Kidney tubule cell (primary cell): Measurements from ENCODE around the gene ANO7.

Experiments used
- DNase-seq: peaks from one replicate; pipeline ENCODE4 v3.0.0-alpha.2; 2018; ENCODE audit warnings: low spot score

Gene ANO7

DNA sequence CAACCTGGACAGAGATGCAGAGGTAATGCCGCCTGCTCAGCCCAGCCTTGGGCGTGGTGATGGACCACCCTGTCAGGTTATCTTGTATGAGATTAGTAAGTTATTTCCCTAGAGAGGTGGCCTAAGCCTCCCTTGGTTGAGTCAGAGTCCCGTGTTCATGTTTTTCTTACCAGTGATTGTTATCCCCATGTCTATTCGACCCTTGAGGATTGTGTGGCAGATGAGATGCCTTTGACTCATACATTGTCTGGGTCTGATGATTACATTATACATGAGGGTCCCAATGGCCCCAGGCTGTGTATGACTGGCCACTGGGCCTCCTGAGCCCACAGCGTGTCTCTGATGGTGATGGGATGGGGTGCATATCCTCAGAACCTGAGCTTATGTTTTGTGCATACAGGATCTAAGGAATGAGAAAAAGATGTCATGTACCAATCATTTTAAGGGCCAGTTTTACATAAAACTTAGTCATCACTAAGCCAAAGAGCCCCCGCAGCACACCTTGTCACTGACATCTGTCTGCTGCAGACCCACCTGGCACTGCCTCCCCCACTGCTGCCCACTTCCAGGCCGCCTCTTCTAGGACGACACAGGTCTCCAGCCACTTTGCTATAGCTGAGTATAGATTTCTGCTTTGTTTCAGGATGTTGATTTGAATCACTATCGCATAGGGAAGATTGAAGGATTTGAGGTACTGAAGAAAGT lies 30.5 kb upstream of the ANO7 start:
- DNase-seq = peak; percentile 23

DNA sequence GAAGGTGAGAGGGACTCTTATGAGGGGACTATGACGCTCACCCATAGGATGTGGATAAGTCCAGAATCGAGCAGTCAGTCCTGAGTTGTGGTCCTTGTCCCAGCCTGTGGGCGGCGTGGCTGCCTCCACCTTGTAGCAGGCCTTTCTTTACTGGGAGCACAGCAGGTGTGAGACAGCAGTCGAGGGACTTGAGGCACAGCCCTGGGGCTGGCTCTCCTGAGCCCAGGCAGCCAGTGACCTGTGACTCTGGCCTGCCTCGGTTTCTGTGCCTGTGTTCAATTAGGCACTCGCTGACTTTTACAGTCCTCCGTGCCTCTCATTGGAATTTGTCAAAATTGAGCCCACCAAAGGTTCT lies 30.0 kb upstream of the ANO7 start:
- no peak for DNase-seq

DNA sequence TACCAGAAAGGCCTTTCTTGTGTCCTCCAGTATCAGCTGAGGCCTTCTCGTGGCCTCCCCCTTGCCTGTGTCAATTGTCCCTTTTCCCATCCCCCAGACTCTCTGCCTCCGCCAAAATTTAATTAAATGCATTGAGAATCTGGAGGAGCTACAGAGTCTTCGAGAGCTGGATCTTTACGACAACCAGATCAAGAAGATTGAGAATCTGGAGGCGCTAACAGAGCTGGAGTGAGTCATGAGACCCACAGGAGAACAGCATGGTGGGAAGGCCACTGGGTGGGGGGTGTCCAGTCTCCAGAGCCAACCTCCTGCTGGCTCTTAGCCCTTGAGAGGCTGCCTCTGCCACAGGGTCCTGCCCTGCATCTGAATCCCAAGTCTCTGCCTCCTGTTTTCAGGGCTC lies 29.4 kb upstream of the ANO7 start:
- no peak for DNase-seq

DNA sequence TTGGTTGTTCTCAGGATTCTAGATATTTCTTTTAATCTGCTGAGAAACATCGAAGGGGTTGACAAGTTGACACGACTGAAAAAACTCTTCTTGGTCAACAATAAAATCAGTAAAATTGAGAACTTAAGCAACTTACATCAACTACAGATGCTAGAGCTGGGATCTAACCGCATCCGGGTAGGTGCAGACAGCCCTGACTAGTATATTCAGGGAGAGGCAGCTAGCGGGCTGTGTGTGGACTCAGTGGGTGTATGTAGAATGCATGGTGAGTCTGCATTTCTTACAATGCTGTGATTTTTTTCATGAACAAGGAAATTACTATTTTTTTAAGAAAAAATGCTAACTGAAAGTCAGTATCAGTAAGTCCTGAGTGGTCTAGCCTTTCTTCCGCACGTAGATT lies 28.2 kb upstream of the ANO7 start:
- no peak for DNase-seq

DNA sequence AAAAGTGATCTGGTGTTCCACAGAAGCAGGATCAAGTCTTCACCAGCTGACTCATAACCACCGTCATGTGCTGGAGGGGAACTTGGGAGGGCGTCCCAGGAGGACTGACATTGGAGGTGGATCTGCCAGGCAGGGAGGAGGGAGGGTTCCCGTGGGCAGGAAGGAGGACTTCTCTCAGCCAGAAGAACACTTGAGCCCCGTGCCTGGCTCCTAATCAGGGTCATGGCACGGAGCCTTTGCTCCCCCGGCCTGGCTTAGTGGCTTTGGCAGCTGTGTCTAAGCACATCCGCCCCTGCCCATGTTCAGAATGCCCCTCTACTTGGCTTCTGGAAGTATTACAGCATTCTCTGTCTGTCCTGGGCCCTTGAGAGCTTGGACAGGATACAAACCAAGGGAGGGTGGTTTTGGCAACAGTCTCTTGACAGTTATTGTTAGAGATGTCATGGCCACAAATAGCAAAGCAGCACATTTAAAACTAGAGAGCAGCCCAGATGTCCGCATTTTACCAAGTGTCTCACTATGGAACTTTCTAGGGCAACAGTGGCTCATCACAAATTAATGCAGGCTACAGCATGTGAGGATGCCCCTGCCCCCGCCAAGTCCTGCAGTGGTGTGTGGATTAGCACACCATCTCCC lies 26.7 kb upstream of the ANO7 start:
- DNase-seq = no peak

DNA sequence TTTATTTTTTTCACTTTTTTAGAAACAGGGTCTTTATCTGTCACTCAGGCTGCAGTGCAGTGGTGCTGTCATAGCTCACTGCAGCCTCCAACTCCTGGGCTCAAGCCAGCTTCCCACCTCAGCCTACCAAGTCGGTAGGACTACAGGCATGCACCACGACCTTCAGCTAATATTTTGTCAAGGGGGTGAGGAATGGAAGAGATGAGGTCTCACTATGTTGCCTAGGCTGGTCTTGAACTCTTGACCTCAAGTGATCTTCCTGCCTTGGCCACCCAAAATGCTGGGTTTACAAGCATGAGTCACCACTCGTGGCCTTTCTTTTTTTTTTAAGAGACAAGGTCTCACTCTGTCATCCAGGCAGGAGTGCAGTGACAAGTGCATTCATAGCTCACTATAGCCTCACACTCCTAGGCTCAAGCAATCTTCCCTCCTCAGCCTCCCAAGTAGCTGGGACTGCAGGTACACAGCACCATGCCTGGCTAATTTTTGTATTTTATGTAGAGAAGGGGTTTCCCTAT lies 24.8 kb upstream of the ANO7 start:
- DNase-seq = no peak

DNA sequence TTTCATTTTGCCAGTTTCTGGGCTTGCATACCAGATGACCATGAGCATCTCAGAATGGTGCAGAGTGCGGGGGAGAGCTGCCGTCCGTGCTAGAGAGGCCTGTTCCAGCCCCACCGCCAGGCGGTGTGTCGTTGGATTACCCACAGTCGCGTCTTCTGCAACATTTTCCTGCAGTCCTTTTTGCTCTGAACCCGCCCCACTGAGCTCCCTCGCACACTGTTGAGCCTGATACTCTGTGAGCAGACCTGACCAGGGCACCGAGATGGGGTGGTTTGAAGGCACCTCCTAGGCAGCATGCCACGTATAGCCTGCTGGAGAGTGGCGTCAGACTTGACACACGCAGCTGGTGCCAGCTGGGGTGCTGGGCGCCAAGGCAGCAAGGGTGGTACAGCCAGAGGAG lies 20.1 kb upstream of the ANO7 start:
- no peak for DNase-seq

DNA sequence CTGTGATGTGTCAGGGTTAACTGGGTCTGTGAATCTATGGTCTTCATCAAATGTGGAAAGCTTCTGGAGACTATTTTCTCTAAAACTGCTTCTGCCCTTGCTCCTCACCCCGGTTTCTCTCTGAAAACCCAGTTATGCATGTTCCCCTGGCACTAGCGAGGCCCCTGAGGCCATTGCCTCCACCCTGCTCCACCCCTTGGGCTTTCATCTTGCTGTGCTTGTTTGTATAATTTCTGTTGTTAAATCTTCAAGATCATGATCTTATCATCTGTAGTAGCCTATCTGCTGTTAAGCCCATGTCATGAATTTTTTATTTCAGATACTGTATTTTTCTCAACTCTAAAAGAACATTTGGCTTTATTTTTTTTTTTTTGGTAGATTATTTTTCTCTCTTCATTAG lies 14.9 kb upstream of the ANO7 start:
- DNase-seq = no peak

DNA sequence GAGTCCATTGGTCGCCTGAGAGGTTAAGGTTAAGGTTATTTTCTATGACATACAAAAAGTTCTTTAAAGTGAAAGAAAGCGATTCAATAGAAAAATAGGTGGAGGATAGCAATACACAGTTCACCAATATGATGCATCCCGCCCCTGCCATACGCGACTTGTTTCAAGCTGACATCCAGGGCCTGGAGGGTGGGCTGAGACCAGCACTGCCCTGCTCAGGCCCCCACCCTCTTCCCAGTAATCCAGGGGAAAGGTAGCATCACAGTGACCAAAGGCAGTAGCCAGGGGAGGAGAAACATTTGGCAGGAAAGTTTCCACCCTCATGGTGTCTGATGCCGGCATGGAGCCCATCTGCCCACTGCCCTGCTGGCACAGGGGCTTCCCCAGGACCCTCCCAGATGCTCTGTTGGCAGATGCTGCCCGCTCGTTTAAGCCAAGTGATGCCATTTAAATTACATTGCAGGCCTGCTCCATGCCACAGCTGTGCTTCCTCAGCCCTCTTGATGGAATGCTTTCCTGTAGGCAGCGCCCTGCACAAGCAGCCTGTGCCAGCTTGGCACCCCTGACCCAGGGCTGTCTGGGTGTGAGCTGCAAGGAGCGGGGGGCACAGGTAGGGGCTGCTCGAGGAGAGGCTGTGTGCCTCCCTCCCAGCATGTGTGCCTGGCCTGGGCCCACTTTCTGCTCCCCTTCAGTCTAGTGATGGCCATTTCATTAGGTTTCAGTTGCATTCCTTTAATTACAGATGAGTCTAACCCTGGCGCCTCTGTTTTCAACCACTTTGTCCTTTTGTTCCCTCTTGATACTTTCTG lies 10.7 kb upstream of the ANO7 start:
- no peak for DNase-seq

DNA sequence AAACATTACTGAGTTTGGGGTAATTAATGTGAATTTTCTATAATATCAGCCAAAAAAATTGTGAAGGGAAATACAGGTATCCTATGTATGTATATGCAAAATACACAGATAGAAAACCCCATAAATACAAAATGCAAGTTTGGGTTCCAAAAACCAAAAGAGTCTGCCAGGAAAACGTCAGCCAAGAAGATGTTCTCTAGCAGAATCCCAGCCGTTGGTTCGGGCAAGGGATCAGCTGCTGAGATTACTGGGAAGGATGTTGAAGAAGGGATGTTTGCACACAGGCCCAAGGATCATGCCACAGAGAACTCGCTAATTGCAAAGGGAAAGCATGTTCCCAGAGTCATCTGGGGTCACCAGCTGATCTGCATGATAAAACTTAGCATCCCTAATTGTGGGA lies 9.5 kb upstream of the ANO7 start:
- DNase-seq = no peak

DNA sequence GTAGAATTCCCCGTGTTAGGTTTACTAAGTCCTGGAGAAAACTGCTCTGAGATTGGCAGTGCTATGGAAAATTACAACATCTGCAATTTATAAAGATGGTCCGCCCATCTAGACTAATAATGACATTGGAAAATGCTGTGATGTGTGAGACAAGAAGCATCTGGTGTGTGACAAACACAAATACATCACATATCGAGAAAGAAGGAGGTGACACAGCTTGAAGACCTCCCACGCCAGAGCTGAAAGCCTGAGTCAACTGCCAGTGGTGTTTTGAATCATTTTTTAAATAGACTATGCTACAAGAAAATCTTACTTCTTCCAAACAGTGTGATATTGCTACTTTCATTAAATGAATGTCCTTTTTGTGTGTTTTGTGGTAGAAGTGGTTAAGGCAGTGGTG lies 8.6 kb upstream of the ANO7 start:
- no peak for DNase-seq

DNA sequence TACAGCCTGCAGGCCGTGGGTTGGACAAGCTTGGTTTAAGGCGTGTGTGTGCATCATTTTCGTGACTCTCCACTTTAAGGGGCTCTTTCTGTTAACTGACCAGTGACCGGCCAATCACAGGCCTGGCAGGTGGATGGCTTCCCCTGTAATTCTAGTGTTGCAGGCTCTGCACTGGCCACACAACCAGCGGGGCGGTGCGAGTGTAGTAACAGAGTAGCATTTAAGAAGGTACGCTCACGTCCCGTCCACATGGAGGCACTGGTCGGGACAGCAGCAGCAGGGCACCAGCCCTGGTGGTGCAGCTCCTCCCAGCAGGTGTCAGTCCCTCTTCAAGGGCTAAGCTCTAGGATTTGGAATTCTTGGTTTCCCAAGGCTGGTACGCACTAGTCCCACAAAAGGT lies 8.0 kb upstream of the ANO7 start:
- no peak for DNase-seq

DNA sequence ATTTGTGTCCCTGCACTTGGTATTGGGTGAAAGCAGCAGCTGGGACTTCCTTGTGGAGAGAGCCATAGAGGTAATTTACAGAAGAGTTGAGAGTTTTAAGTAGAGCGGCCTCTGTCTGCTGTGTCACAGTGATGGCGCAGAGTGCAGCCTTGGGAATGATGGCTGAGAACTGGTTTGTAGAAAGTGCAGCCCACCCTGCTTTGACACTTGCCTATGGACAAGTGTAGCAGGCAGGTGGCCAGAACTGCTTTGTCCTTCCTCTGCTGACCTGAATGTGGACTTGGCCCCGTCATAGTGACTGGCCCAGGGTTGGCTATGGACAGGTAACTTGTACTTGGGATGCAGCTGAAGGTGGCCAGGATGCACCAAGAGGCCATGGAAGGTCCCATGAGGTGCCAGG lies 6.4 kb upstream of the ANO7 start:
- DNase-seq = no peak

DNA sequence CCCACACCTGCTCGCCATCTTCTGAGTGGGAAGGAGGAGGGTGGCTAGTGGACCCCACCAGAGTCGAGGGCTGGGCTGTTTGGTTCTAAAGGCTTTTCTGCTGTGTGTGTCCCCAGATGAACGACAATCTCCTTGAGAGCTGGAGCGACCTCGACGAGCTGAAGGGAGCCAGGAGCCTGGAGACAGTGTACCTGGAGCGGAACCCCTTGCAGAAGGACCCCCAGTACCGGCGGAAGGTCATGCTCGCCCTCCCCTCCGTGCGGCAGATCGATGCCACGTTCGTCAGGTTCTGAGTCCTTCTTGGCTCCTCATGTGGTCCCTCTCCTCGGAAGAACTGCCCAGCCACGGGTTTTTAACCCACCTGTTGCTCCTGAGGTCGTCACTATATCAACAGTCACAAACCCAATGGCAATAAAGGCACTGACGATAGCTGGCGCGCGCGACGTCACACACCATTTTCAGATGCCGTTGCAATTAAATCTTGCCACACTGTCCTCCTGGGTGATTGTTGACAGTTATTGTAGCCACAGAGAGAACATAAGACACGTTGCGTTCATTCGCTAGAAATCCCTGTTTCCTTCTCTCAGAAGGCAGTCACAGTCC lies 5.8 kb upstream of the ANO7 start:
- DNase-seq = no peak

DNA sequence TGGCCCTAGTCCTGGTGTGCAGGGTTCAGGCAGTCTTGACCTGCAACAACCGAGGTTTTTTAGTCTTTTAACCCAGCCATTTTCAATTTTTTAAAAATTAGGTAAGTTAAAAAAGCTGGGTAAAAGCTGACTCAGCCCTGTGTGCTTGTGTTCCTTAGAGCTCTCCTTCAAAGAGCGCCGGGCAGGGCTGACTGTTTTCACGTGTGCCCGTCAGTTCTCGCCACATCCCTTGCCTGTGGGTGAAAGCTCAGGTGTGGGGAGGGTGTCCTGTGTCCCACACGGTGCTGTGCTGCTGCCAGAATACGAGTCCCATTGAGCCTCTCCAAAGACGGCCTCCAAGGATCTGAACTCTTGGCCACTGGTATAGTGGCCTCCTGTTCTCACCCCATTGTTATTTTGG lies 5.3 kb upstream of the ANO7 start:
- DNase-seq = no peak

DNA sequence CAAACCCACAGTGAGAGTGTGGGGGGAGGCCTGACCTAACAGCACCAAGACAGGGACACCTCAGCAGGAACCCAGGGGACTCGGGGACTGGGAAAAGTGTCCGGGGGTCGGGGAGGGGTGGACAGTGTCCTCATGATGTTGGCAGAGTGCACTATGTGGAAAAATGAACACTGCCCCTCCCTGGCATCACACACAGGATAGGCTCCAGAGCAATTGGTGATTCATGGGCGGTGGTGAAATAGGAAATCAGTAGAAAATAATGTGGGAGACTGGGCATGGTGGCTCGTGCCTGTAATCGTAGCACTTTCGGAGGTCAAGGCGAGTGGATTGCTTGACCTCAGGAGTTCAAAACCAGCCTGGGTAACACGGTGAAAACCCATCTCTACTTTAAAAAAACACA lies 3.6 kb upstream of the ANO7 start:
- DNase-seq = no peak

DNA sequence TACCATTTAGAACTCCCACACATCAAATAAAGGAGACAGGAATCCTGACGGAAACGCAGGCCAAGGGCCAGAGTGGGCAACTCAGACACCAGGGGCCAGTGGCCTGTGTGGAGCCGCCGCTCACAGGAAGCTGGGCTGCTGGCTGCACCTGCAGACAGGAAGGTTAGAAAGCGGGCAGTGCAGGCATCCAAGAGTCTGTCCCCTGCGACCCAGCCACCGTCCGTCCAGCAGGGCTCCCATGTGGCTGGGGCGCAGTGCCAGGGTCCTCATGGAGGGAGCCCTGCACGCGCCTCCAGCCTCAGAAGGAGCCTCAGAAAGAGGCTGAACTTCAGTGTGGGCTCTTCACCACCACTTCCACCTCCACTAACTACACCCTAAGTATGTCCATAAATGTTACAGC lies 2.5 kb upstream of the ANO7 start:
- DNase-seq = no peak

DNA sequence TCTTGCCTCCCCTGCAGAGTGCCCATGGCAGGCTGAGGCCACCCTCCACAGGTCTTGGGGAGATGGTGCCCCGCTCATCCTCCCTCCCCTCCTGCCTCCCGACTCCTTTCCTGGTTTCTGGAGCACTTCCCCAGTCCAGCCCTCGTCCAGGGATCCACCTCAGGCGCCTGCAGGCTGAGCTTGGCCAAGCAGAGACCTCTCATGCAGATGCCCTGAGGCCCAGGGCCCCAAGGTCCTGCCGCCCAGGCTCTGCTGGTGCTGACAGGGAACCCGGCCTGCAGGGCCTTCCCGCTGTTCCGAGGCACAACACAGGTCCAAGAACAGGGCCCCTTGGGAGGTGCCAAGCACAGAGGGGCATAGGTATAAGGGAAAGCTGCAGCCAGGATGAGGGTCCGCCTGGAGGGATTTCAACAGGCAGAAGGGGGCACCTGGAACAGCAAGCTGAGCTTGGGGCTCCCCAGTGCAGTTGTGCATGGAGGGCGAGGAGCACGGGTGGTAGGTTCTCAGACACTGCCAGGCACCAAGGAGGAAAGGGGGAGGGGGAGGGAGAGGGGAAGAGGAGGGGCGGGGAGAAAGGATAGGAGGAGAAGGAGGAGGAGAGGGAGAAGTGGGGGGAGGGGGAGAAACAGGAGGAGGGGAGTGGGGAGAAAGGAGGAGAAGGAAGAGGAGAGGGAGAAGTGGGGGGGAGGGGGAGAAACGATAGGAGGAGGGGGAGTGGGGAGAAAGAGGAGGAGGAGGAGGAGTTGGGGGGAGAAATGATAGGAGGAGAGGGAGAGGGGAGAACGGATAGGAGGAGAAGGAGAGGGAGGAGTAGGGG lies 1.2 kb upstream of the ANO7 start:
- DNase-seq = no peak

DNA sequence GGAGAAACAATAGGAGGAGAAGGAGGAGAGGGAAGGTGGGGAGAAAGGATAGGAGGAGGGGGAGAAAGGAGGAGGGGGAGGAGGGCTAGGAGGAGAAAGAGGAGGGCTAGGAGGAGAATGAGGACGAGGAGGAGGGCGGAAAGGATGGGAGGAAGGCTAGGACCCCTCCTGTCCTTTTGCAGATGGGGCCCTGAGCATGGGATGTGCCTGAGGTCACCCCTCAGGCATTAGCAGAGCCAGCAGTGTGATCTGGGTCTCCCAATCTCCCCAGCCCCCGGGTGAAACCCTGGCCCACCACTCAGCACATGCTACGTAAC lies 601 bp upstream of the ANO7 start:
- DNase-seq = no peak

DNA sequence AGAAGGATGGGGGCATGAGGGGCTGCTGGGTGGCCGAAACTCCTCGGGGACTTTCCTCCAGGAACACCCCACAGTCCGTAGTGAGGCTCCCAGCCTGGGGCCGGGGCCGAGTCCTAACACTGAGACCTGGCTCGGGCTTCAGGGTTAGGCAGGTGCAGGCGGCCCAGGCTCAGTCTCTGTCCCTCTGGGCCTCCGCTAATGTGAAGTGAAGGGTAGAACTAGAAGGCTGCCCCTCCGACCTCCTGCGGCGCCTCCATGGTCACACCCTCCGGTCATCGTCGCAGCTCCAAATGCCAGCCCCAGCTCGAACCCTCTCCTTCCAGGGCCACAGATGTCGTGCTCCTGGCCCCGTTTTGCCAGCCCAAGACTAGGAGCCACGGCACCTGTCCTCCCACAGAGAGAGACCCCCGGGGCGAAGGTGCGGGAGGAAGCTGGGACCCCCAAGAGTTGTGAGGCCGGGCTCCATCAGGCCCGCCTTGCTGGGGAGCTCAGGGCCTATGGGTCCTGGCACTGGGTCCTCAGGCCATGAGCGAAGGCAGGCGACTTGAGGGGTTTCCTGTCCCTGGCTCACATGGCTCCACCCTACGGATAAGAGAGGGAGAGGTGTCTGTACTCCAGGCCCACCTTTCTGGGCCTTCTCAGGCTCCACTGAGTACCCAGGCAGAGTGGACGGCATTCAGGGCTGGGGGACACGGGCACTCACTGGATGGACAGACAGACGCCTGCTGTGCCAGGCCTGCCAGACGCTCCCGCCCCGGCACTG lies 797 bp downstream of the ANO7 start:
- DNase-seq = no peak

DNA sequence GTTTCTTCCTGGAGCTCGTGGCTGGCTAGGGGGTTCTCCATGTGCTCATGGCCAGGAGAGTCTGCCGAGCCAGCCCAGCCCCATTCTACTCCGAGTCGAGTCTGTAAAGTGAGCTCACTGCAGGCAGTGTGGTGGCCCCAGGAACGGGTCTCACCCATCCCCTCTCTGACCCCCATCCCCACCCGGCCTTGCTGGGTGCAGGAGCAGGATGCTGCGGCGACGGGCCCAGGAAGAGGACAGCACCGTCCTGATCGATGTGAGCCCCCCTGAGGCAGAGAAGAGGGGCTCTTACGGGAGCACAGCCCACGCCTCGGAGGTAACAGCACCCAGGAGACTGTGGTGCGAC lies 1.4 kb downstream of the ANO7 start:
- no peak for DNase-seq
